IMR-90 (cell line): ENCODE data around the gene SLC39A2. TPM values are rescaled to one million over a fixed set of nuclear protein-coding genes. Genes with fewer than 3 reads are reported as not detected.

Source experiments
- ATAC-seq: fragments of 200-7000 bp; cut with Tn5 transposase; 2 replicates; pipeline ENCODE4 v1.9.1; 2020; ENCODE audit warnings: low read depth, mild to moderate bottlenecking, moderate library complexity
- BruUV-seq: library from RNA; stranded (reverse); fragments of 400-500 nt; replicated peaks from 2 replicates; lab custom pipeline; 2021; lab: Mats Ljungman, UMichigan
- CTCF ChIA-PET: fragments of 300-600 bp; formaldehyde crosslinking; extraction: SDS; loops from one replicate; lab custom pipeline; 2021; ENCODE audit warnings: antibody characterized with exemption; lab: Yijun Ruan, JAX
- POLR2A ChIA-PET: fragments of 300-600 bp; sonication (Branson Sonifier 250); formaldehyde crosslinking; loops from one replicate; lab custom pipeline; 2022; ENCODE audit warnings: antibody characterized with exemption; ENCODE audit not compliant: unreplicated experiment; lab: Charles Lee
- DNase-seq: peaks from one replicate; pipeline ENCODE4 v3.0.0; 2013
- H2AFZ ChIP-seq: replicated peaks from 2 replicates; pipeline ENCODE3; 2013; ENCODE audit warnings: low read length, mild to moderate bottlenecking; ENCODE audit not compliant: poor library complexity
- H2AK5ac ChIP-seq: 2 replicates; pipeline ENCODE4 v1.6.1; 2013; ENCODE audit warnings: low read depth, low read length, inconsistent platforms
- H2AK9ac ChIP-seq: replicated peaks from 2 replicates; pipeline ENCODE3; 2013; ENCODE audit warnings: mild to moderate bottlenecking, low read depth, low read length, moderate library complexity; ENCODE audit not compliant: poor library complexity
- H2BK120ac ChIP-seq: 2 replicates; pipeline ENCODE4 v1.6.1; 2013; ENCODE audit warnings: low read depth, low read length, inconsistent platforms
- H2BK15ac ChIP-seq: 3 replicates; pipeline ENCODE4 v1.6.1; 2013; ENCODE audit warnings: low read depth, low read length, inconsistent platforms
- H2BK20ac ChIP-seq: 2 replicates; pipeline ENCODE4 v1.6.1; 2013; ENCODE audit warnings: low read depth, mild to moderate bottlenecking, inconsistent platforms, low read length, moderate library complexity
- H2BK5ac ChIP-seq: 2 replicates; pipeline ENCODE4 v1.6.1; 2013; ENCODE audit warnings: mild to moderate bottlenecking, low read depth, low read length, inconsistent platforms; ENCODE audit not compliant: poor library complexity, severe bottlenecking
- H3K14ac ChIP-seq: replicated peaks from 2 replicates; pipeline ENCODE4 v1.6.1; 2013; ENCODE audit warnings: low read depth, low read length, inconsistent platforms
- H3K18ac ChIP-seq: 2 replicates; pipeline ENCODE4 v1.6.1; 2013; ENCODE audit warnings: low read depth, low read length, control low read depth
- H3K23ac ChIP-seq: 2 replicates; pipeline ENCODE4 v1.6.1; 2013; ENCODE audit warnings: low read depth, low read length, inconsistent platforms
- H3K27ac ChIP-seq: 2 replicates; pipeline ENCODE4 v1.5.1; 2013; ENCODE audit warnings: mild to moderate bottlenecking, control low read depth, low read length; ENCODE audit not compliant: insufficient read depth
- H3K27me3 ChIP-seq: 2 replicates; pipeline ENCODE4 v1.6.1; 2013; ENCODE audit warnings: low read length; ENCODE audit not compliant: control insufficient read depth, insufficient read depth
- H3K36me3 ChIP-seq: 2 replicates; pipeline ENCODE4 v1.6.1; 2013; ENCODE audit warnings: low read length, mixed read lengths; ENCODE audit not compliant: control insufficient read depth, insufficient read depth
- H3K4ac ChIP-seq: 2 replicates; pipeline ENCODE4 v1.6.1; 2013; ENCODE audit warnings: low read depth, low read length, inconsistent platforms
- H3K4me1 ChIP-seq: 2 replicates; pipeline ENCODE4 v1.6.1; 2013; ENCODE audit warnings: low read length, mixed read lengths; ENCODE audit not compliant: control insufficient read depth, insufficient read depth
- H3K4me2 ChIP-seq: 2 replicates; pipeline ENCODE4 v1.6.1; 2013; ENCODE audit warnings: low read depth, mild to moderate bottlenecking, control low read depth, low read length, moderate library complexity
- H3K4me3 ChIP-seq: 2 replicates; pipeline ENCODE4 v1.5.1; 2013; ENCODE audit warnings: low read depth, mild to moderate bottlenecking, control low read depth, low read length, moderate library complexity; ENCODE audit not compliant: insufficient read depth
- H3K56ac ChIP-seq: 2 replicates; pipeline ENCODE4 v1.6.1; 2013; ENCODE audit warnings: low read length, inconsistent platforms; ENCODE audit not compliant: insufficient read depth; ENCODE audit errors: extremely low read depth
- H3K79me1 ChIP-seq, 2 experiments: 2 replicates each; pipeline ENCODE4 v1.6.1; 2013; ENCODE audit warnings: low read length in 2 of 2, inconsistent platforms in 1 of 2, low read depth in 1 of 2
- H3K9ac ChIP-seq: 2 replicates; pipeline ENCODE4 v1.6.1; 2013; ENCODE audit warnings: low read depth, low read length, control low read depth
- H3K9me1 ChIP-seq: 2 replicates; pipeline ENCODE4 v1.6.1; 2013; ENCODE audit warnings: low read length, inconsistent platforms; ENCODE audit not compliant: insufficient read depth
- H3K9me3 ChIP-seq: 2 replicates; pipeline ENCODE4 v1.6.1; 2013; ENCODE audit warnings: low read length; ENCODE audit not compliant: control insufficient read depth, insufficient read depth
- H4K20me1 ChIP-seq: 2 replicates; pipeline ENCODE4 v1.6.1; 2013; ENCODE audit warnings: low read length, inconsistent platforms; ENCODE audit not compliant: insufficient read depth
- H4K5ac ChIP-seq: 2 replicates; pipeline ENCODE4 v1.6.1; 2013; ENCODE audit warnings: mild to moderate bottlenecking, low read depth, low read length, control low read depth
- H4K8ac ChIP-seq, 2 experiments: 2 replicates each; pipeline ENCODE4 v1.6.1; 2013; ENCODE audit warnings: low read depth in 2 of 2, low read length in 2 of 2, control low read depth in 1 of 2, inconsistent platforms in 1 of 2
- H4K91ac ChIP-seq: 2 replicates; pipeline ENCODE4 v1.6.1; 2013; ENCODE audit warnings: low read depth, low read length, inconsistent platforms; ENCODE audit not compliant: insufficient read depth
- WGBS, 2 experiments: methylation state at CpG; one replicate each; pipeline versions ENCODE4 v1.1.5 to v1.1.7; 2013; ENCODE audit warnings: missing lambda C conversion rate in 2 of 2; ENCODE audit not compliant: insufficient read length in 1 of 2; ENCODE audit errors: extremely low coverage in 2 of 2; 5-methylcytosine and 5-hydroxymethylcytosine counted together
- dilution Hi-C: fragments of 300-500 bp; cut with HindIII; formaldehyde crosslinking; loops from one replicate; pipeline ENCODE4 v1.14.3; 2018; ENCODE audit warnings: low sequenced_read_pairs; ENCODE audit not compliant: unreplicated experiment
- in situ Hi-C: fragments of 300-500 bp; cut with MboI; formaldehyde crosslinking; loops from 3 replicates; pipeline ENCODE4 v1.14.3; 2019; ENCODE audit warnings: low sequenced_read_pairs, inconsistent platforms, mixed read lengths
- intact Hi-C: fragments of 100-400 bp; cut with micrococcal nuclease; formaldehyde crosslinking; loops from 2 replicates; pipeline ENCODE4 v1.10.0; 2022
- polyA plus RNA-seq, 3 experiments: library from polyadenylated mRNA; depleted of rRNA; stranded (reverse); fragments of >200 nt; gene quantifications; 2 replicates each; pipeline ENCODE4 v1.2.3, GENCODE V29; 2012; ENCODE audit warnings: low replicate concordance in 1 of 3
- total RNA-seq: library from RNA; depleted of rRNA; stranded (reverse); fragments of >200 nt; gene quantifications from 2 replicates; pipeline ENCODE4 v1.2.3, GENCODE V29; 2012
- TF ChIP-seq, protein P1 (sequence below): conservative IDR thresholded peaks from 2 replicates; pipeline ENCODE4 v1.5.1; 2012; ENCODE audit warnings: mild to moderate bottlenecking, low read depth, low read length, improper control_type of control experiment

The SLC39A2 gene
- total and polyA plus RNA-seq, 2 of the 4 experiments (the other 2 are of a cell fraction), result not detected

DNA sequence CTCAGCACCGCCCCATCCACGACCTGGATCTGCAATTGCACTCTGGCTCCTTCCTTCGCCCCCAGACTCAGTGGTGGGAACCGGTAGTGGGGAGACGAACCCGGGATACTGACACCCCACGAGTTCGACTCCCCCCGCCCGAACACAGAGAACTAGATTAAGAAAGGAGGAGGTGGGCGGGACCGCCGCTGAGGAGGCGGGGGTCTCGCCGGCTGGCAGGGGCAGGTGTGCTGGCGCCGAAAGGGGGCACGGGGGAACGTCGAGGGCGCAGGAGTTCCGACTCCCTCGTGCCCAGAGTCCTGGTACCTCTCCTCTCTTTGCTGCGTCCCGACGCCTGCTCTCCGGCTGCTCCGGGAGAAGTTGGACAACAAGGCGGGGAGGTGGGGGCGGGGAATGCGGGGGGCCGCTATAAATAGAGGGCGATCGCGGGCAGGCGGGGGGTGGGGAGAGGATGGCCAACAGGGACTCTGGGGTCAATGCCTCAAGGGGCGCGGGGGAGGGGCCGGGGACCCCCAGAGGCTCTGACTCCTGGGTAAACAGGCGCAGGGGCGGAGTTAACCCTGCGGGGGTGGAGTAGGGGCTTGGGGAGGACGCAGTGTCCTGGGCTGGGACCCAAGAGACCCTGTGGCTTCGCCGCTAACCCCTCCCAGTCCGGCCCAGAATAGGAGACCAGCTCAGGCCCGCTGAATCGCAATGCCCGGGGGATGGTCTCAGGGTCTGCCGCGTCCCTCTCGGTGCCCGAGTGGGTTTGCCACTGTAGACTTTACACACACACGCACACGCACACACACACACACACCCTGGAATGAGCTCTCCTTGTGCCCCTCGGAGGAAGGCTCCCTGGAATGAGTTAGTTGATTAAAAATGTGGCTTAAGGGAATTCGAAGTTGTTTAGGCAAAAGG lies 26.5 kb downstream of the SLC39A2 start:
- intact Hi-C loops, result no loop called here
- Histone ChIP-seq H3K27ac (no peak overlapping the region), H3K18ac (no peak overlapping the region), H2BK15ac (no peak overlapping the region; the same call in 2 of the 3 replicates), H2BK5ac (no peak overlapping the region), H4K91ac (no peak overlapping the region), H3K23ac (no peak overlapping the region), H3K4me2 (peak overlapping the region; percentile 68), H2AK9ac (peak overlapping the region; percentile 75), H2BK120ac (no peak overlapping the region), H3K56ac (no peak overlapping the region), H3K9me1 (no peaks in the 10 kb centered on the region), H3K27me3 (peaks cover 63% of the 10 kb centered on the region), H3K14ac (no peak overlapping the region), H3K4me1 (no peaks in the 10 kb centered on the region), H2BK20ac (no peak overlapping the region), H4K5ac (no peak overlapping the region), H3K9ac (peak overlapping the region; percentile 6; the same call in 1 of the 2 replicates), H3K4ac (no peak overlapping the region), H3K4me3 (peak overlapping the region; percentile 24), H3K79me1 (no peaks in the 10 kb centered on the region), H3K36me3 (no peaks in the 10 kb centered on the region), H3K9me3 (no peaks in the 10 kb centered on the region), H2AFZ (peak overlapping the region; percentile 78), H4K20me1 (no peaks in the 10 kb centered on the region), H2AK5ac (no peak overlapping the region), H4K8ac (no peak overlapping the region)
- ATAC-seq (peak; percentile 40), DNase-seq (no peak)
- ChIA-PET POLR2A (interaction anchor here (0.6 kb wide), 1 partner anchor 70 kb away, joined by 3 read pairs; no protein-coding TSS in a partner anchor), CTCF (interaction anchor here (1.0 kb wide), 1 partner anchor 11 kb away, joined by 4 read pairs; no protein-coding TSS in a partner anchor)
- no TSS peak for BruUV-seq
- 0% methylated on average over 11 of the region's 58 CpGs; no CpG with 5 or more reads in 1 of the 2 experiments for WGBS, 2 experiments
- dilution Hi-C loops, result no loop called here
- in situ Hi-C loops, result no loop called here
- TF ChIP-seq, protein P1, sequence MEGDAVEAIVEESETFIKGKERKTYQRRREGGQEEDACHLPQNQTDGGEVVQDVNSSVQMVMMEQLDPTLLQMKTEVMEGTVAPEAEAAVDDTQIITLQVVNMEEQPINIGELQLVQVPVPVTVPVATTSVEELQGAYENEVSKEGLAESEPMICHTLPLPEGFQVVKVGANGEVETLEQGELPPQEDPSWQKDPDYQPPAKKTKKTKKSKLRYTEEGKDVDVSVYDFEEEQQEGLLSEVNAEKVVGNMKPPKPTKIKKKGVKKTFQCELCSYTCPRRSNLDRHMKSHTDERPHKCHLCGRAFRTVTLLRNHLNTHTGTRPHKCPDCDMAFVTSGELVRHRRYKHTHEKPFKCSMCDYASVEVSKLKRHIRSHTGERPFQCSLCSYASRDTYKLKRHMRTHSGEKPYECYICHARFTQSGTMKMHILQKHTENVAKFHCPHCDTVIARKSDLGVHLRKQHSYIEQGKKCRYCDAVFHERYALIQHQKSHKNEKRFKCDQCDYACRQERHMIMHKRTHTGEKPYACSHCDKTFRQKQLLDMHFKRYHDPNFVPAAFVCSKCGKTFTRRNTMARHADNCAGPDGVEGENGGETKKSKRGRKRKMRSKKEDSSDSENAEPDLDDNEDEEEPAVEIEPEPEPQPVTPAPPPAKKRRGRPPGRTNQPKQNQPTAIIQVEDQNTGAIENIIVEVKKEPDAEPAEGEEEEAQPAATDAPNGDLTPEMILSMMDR, result no peak
